ENCODE results near the gene AIP.
"Not testable (repeated sequence)": the region's sequence is repeated elsewhere in the genome, so short reads cannot be mapped to it uniquely, and the experiment has no call there.

AIP gene

DNA sequence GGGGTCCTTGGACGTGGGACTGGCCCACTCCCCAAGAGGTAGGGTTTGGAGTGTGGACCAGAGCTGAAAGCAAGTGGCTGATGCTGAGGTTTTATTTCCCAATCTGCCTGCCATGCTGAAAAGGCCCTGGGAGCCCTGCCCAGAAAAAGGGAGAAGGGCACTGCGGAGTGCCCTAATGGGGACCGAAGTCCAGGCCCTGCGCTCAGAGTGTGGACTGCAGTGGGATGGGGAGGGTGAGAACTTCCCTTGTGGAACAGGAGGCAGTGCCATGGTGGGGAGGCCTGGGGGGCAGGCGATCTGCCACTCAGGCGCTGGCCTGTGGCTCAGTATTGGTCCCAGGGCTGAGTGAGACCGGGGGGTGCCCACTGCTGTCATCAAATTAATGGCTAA is 34.6 kb upstream of the AIP start:
- no peak for DNase-seq (ENCODE audit: low read depth in 1 of 2, low spot score in 1 of 2)

DNA sequence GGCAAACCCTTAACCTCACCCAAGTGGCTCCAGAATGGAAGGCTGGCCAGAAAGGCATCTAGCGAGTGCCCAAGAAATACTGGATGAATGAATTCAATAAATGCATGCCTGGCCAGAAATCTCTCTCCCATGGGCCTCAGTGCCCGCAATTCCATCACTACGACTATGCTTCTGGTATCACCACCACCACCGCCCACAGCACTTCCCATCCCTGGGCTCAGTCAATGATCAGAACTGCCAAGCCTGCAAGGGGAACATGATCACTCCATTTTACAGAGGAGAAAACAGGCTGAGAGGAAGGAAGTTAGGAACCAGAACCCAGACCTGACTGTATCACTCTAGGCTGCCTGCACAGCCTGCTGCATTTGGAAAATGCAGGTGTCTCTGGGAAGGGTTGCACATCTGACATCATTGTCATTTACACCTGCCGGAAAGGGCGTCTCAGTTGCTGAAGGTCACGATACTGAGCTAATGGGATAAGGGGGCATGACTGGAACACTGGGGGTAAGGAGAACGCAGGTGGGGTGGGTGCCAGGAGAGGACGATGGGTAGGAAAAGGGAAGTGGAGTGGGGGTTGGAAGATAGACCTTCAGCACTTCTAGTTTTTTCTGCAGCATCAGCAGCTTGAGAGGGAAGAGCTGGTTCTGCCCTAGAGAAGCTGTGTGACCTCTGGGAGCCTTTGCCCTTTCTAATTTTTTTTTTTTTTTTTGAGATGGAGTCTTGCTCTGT is 33.5 kb upstream of the AIP start:
- no peak for DNase-seq (ENCODE audit: low read depth in 1 of 2, low spot score in 1 of 2)

DNA sequence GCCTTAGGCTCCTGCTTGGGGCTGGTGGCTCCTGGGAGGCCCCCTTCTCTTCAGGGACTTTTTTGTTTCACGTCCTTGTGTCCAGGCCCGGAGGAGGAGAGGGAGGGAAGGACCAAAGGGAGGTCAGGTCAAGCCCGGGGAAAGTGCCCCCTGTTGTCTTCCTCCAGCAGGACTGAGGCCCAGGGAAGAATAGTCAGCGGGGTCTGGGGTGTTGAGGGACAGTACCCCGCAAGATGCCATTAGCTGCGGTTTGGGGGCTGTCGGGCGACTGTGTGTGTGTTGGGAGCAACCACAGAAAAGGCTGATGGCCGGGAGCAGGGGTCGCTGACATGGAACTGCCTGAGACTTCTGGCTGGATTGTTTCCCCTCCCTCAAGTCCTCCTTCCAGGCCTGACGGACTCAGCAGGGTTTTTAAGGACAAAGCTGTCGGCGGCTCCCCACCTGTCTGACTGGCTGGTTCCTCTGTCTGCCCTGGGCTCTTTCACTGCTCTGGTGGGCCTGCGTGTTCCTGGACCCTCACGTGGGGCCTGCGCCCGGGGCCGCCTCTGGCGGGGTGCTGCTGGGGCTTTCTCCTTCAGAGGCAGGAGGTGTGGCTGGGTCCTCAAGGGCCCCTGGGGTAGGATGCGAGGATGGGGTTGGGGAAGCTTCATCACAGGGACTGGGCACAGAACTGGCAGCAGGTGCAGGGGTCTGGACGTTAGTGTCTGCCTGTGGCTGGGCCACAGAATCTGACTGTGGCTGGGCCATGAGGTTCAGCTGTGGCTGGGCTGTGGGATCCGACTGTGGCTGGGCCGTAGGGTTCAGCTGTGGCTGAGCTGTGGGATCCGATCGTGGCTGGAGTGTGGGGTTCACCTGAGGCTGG is 31.8 kb upstream of the AIP start:
- no peak for DNase-seq (ENCODE audit: low read depth in 1 of 2, low spot score in 1 of 2)

- no peak for DNase-seq (ENCODE audit: low read depth in 1 of 2, low spot score in 1 of 2)
Measured at GRCh38 chr11:67451658-67451976, 31.2 kb upstream of the AIP start.

- DNase-seq (ENCODE audit: low read depth in 1 of 2, low spot score in 1 of 2) = no peak
Measured at GRCh38 chr11:67452141-67452952, 30.5 kb upstream of the AIP start, which contains the start of gene GPR152. TSS of gene GPR152 (minus strand) at chr11:67452729. CDS start at chr11:67452724, 5 bp downstream.

GRCh38 chr11:67453816-67454732 is 28.8 kb upstream of the AIP start:
- no peak for DNase-seq (ENCODE audit: low read depth in 1 of 2, low spot score in 1 of 2)

GRCh38 chr11:67455054-67455453 is 27.8 kb upstream of the AIP start, which contains the start of gene CABP4:
TSS of gene CABP4 (plus strand) at chr11:67455354. CDS start at chr11:67455424, 70 bp downstream.
- DNase-seq (ENCODE audit: low read depth in 1 of 2, low spot score in 1 of 2) = no peak

GRCh38 chr11:67456068-67456705 is 26.6 kb upstream of the AIP start:
- no peak for DNase-seq (ENCODE audit: low read depth in 1 of 2, low spot score in 1 of 2)

DNA sequence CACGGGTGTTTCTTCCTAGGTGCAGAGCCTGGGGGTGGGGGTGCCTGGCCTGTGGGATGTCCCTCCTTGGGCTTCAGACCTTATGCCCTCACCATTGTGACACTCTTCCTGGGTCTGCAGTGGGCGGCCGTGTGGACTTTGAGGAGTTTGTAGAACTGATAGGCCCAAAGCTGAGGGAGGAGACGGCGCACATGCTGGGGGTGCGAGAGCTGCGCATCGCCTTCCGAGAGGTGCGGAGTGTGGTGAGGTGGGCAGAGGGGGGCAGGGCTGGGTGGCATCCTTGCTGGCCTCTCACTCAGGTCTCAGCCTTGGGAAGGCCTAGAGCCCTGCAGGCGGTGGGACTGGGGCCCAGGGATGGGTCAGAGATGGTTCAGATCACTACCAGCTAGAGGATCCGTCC is 25.4 kb upstream of the AIP start:
- DNase-seq (ENCODE audit: low read depth in 1 of 2, low spot score in 1 of 2) = no peak

DNA sequence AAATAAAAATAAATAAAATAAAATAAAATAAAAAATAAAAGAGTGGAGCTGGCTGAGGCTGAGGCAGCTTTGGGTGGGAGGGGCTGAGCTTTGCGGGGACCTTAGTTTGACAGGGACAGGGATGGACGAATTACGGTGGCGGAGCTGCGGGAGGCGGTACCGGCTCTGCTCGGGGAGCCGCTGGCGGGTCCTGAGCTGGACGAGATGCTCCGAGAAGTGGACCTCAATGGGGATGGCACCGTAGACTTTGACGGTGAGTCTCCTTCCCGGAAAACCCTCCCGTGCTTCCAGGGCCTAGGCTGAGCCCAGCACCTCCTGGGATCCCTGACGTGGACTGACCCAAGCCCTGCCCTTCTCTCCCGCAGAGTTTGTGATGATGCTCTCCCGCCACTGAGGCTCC is 24.6 kb upstream of the AIP start:
- DNase-seq (ENCODE audit: low read depth in 1 of 2, low spot score in 1 of 2) = no peak

GRCh38 chr11:67463186-67463585 is 19.6 kb upstream of the AIP start:
- no peak for DNase-seq (ENCODE audit: low read depth in 1 of 2, low spot score in 1 of 2)

DNA sequence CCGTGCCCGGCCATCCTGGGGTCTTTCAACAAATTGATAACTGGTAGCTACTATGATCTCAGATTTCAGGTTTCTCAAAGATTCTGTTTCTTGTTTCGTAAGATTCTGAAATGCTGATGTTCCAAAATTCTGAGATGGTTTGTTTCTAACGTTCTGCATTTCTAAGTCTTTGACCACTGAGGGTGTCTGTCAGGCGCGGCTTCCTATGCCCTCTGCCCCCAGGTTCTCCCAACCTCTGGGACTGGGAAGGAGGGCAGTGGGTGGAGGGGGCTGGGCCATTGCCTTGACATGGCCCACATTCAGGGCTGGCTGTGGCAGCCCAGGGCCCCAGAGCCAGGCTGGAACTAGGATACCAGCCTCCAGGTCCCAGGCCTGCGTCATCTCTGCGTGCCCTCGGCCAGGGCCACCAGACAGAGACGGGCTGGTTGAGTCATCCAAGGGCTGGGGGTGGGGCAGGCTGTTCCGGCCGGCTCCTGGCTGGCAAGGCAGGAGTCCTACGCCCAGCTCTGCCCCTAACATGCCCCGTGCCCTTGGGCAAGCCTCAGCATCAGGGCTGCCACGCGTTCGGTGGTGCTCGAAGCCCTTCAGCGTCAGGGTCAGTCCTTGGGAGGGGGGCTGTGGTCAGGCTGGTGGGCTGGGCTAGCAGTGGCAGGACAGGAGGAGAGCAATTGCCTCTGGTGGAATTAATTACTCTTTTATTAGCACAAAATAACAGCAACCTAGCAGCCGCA is 19.0 kb upstream of the AIP start:
- no peak for DNase-seq (ENCODE audit: low read depth in 1 of 2, low spot score in 1 of 2)

DNA sequence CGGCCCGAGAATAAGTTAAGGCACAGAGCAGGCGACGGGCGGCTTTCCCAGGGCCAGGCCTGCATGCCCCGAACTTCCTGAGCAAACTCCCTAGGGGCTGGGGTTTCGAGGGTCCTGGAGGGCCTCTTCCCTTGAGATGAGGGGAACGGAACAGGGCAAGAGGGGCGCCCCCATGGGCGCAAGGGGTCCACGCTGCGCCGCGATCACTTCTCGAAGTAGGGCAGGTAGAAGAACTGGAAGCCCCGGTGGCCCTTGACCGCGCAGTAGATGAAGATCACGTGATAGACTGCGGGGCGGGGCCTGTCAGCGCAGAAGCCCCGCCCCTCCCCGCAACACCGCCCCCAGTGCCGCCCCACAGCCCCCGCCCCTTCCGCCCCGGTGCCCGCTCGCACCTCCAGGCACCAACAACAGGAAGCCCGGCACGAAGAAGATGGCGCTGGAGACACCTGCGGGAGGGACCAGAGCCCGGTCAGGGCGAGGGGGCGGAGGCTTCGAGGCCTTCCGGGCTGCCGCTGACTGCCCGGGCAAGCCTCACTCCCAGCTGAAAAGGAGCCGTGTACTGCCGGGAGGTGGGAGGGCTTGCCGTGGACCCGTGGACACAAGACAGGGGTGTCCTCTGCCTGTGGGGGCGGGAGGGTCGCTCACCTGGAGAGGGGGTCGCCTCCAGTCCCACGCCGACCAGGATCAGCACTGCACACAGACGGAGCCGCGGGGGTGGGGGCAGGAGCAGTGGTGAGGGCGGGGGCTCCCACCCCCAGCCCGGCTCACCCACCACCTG is 18.2 kb upstream of the AIP start:
- peak; percentile 84 to 88 for DNase-seq (ENCODE audit: low read depth in 1 of 2, low spot score in 1 of 2)

GRCh38 chr11:67465189-67465510 is 17.7 kb upstream of the AIP start:
- DNase-seq (ENCODE audit: low read depth in 1 of 2, low spot score in 1 of 2) = no peak

DNA sequence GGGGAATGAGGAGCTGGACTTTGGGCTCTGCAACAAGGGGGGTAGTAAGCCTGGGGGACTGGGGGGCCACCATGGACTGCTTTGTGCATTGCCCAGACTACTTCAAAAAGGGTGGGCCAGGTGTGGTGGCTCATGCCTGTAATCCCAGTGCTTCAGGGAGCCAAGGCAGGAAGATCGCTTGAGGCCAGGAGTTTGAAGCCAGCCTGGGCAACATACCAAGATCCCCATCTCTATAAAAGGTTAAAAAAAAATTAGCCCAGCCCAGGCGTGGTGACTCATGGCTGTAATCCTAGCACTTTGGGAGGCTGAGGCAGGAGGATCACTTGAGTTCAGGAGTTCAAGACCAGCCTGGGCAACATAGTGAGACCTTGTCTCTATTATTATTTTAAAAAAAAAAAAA is 17.3 kb upstream of the AIP start:
- DNase-seq (ENCODE audit: low read depth in 1 of 2, low spot score in 1 of 2) = not testable (repeated sequence)

DNA sequence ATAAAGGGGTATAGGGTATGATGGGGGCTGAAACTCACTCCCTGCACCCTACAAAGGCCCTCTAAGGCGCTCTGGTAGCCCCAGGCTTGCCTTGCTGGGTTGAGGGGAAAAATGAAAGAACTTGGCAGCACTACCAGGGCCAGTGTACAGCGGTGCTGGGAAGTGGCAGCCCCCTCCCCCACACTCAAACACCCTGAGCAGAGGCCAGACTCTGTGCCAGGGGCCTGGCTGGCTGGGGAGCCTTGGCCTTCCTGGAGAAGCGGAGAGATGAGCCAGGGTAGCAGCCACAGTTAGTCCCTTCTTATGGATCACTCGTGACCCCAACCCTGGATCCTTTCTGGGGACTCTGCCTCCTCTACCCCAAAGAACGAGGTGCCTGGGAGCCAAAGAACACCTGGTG is 16.5 kb upstream of the AIP start:
- DNase-seq (ENCODE audit: low read depth in 1 of 2, low spot score in 1 of 2) = no peak

DNA sequence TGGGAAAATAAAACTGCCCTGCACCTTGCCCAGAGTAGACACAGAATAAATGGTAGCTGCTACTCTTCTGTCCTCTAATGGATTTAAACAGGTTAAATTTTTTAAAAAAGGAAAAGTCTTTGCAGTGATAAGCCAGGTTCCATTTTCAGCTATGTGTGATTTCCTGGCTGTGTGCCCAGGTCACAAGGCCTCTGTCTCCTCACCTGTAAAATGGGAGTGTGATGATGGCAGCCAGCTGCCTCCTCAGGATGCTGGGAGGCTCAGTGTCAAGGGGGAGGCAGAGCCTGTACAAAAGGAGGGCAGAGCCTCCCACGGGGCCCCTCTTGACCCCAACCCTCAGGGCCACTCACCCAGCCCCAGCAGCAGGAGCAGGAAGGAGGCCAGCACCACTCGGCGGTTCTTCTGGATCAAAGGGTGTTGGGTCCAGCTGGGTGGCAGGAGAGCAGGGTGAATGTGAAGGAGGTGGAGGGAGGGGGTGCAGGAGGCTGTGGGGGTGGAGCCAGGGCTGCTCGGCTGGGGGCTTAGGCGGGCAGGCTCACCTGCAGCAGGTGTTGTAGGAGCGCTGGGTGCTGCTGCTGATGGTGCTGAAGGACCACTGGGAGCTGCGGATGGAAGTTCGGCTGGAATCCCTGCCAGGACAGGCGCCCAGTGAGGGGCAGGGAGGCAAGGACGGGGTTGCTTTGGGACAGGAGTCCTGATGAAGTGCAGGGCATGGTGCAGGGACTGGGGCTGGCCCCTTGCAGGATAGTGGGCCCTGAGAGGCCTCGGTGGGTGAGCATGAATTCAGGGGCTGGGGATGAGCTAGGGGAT is 15.7 kb upstream of the AIP start:
- no peak for DNase-seq (ENCODE audit: low read depth in 1 of 2, low spot score in 1 of 2)

- DNase-seq (ENCODE audit: low read depth in 1 of 2, low spot score in 1 of 2) = no peak
Measured at GRCh38 chr11:67468056-67468455, 14.8 kb upstream of the AIP start.

Measured in stimulated activated CD4-positive, alpha-beta T cell treated with anti-CD3 and anti-CD28 coated beads, Interleukin-15, amount 100 ng/mL, for 1 hour (primary cell).